Measurements from ENCODE around the gene HIGD1A.
A peak's percentile ranks its signal among the peaks of the same experiment; 100 is the strongest.

The HIGD1A gene

GRCh38 chr3:42755681-42756578, 48.4 kb downstream of the HIGD1A start:
- Histone ChIP-seq H3K9me3 (replicated peaks; ENCODE audit: insufficient read depth, low read length) (no peaks in the 10 kb centered on the region), H3K79me2 (ENCODE audit: low read length) (no peaks in the 10 kb centered on the region), H4K20me1 (ENCODE audit: insufficient read depth, low read length) (no peaks in the 10 kb centered on the region), H3K27me3 (replicated peaks; ENCODE audit: insufficient read depth, low read length) (no peaks in the 10 kb centered on the region), H3K27ac (ENCODE audit: low read length) (no peak overlapping the region), H3K9ac (ENCODE audit: low read length) (no peak overlapping the region), H2AFZ (ENCODE audit: low read length) (no peak overlapping the region), H3K9me2 (replicated peaks; ENCODE audit: insufficient read depth, low read length) (no peaks in the 10 kb centered on the region), H3K36me3 (replicated peaks; ENCODE audit: insufficient read depth, low read length) (no peaks in the 10 kb centered on the region), H3K4me1 (ENCODE audit: low read length) (no peaks in the 10 kb centered on the region), H3K4me3 (ENCODE audit: low read length) (no peak overlapping the region), H3F3A (ENCODE audit: insufficient read depth, low read length) (no peaks in the 10 kb centered on the region), H3K4me2 (ENCODE audit: low read depth, low read length) (no peak overlapping the region)
- peak; percentile 20 for DNase-seq
- TF ChIP-seq, protein P1, sequence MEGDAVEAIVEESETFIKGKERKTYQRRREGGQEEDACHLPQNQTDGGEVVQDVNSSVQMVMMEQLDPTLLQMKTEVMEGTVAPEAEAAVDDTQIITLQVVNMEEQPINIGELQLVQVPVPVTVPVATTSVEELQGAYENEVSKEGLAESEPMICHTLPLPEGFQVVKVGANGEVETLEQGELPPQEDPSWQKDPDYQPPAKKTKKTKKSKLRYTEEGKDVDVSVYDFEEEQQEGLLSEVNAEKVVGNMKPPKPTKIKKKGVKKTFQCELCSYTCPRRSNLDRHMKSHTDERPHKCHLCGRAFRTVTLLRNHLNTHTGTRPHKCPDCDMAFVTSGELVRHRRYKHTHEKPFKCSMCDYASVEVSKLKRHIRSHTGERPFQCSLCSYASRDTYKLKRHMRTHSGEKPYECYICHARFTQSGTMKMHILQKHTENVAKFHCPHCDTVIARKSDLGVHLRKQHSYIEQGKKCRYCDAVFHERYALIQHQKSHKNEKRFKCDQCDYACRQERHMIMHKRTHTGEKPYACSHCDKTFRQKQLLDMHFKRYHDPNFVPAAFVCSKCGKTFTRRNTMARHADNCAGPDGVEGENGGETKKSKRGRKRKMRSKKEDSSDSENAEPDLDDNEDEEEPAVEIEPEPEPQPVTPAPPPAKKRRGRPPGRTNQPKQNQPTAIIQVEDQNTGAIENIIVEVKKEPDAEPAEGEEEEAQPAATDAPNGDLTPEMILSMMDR (IDR thresholded peaks at IDR 0.05; ENCODE audit: low read length), result peak; percentile 40
- TF ChIP-seq EZH2 (optimal IDR thresholded peaks at IDR 0.05; ENCODE audit: low read depth, low read length), result no peak

GRCh38 chr3:42753757-42754156, 50.5 kb downstream of the HIGD1A start:
- H3K36me3 ChIP-seq (replicated peaks; ENCODE audit: insufficient read depth, low read length), result no peaks in the 10 kb centered on the region
- H3K27me3 ChIP-seq (replicated peaks; ENCODE audit: insufficient read depth, low read length), result no peaks in the 10 kb centered on the region
- no peaks in the 10 kb centered on the region for H4K20me1 ChIP-seq (ENCODE audit: insufficient read depth, low read length)
- no peak for TF ChIP-seq EZH2 (optimal IDR thresholded peaks at IDR 0.05; ENCODE audit: low read depth, low read length)
- TF ChIP-seq, protein P1 (IDR thresholded peaks at IDR 0.05; ENCODE audit: low read length), result no peak
- TF ChIP-seq EZH2phosphoT487 (IDR thresholded peaks at IDR 0.05; ENCODE audit: low read length), result no peak
- no peaks in the 10 kb centered on the region for H3K4me1 ChIP-seq (ENCODE audit: low read length)
- no peak for DNase-seq
- no peaks in the 10 kb centered on the region for H3K9me2 ChIP-seq (replicated peaks; ENCODE audit: insufficient read depth, low read length)
- no peak overlapping the region for H3K9ac ChIP-seq (ENCODE audit: low read length)
- H2AFZ ChIP-seq (ENCODE audit: low read length), result no peak overlapping the region
- no peak overlapping the region for H3K4me3 ChIP-seq (ENCODE audit: low read length)
- H3K79me2 ChIP-seq (ENCODE audit: low read length), result no peaks in the 10 kb centered on the region
- H3K27ac ChIP-seq (ENCODE audit: low read length), result no peak overlapping the region
- H3K4me2 ChIP-seq (ENCODE audit: low read depth, low read length), result no peak overlapping the region
- no peaks in the 10 kb centered on the region for H3F3A ChIP-seq (ENCODE audit: insufficient read depth, low read length)
- H3K9me3 ChIP-seq (replicated peaks; ENCODE audit: insufficient read depth, low read length), result no peaks in the 10 kb centered on the region

DNA sequence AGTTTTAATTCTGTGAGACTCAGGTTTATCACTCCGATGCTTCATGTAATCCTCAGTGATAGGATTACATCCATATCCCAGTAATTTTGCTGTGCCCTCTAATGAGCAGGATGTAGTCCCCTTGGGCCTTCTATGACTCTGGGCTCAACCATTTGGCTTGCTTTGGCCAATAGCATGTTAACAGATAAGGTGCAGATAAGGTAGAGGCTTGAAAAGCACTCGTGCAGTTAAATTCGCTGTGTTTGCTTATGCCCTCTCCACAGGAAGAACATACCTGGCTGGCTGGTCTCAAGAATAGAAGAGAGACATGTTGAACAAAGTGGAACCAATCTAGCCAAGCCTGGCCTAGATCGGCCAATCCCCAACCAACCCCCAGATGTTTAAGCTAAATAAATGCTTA, 51.3 kb downstream of the HIGD1A start:
- Histone ChIP-seq H3F3A (ENCODE audit: insufficient read depth, low read length) (no peaks in the 10 kb centered on the region), H3K79me2 (ENCODE audit: low read length) (no peaks in the 10 kb centered on the region), H4K20me1 (ENCODE audit: insufficient read depth, low read length) (no peaks in the 10 kb centered on the region), H3K36me3 (replicated peaks; ENCODE audit: insufficient read depth, low read length) (no peaks in the 10 kb centered on the region), H2AFZ (ENCODE audit: low read length) (no peak overlapping the region), H3K27me3 (replicated peaks; ENCODE audit: insufficient read depth, low read length) (no peaks in the 10 kb centered on the region), H3K4me3 (ENCODE audit: low read length) (no peak overlapping the region), H3K9me3 (replicated peaks; ENCODE audit: insufficient read depth, low read length) (no peaks in the 10 kb centered on the region), H3K4me1 (ENCODE audit: low read length) (no peaks in the 10 kb centered on the region), H3K9me2 (replicated peaks; ENCODE audit: insufficient read depth, low read length) (no peaks in the 10 kb centered on the region), H3K27ac (ENCODE audit: low read length) (no peak overlapping the region), H3K4me2 (ENCODE audit: low read depth, low read length) (no peak overlapping the region), H3K9ac (ENCODE audit: low read length) (no peak overlapping the region)
- TF ChIP-seq, protein P1 (IDR thresholded peaks at IDR 0.05; ENCODE audit: low read length), result no peak
- TF ChIP-seq EZH2 (optimal IDR thresholded peaks at IDR 0.05; ENCODE audit: low read depth, low read length) (no peak), EZH2phosphoT487 (IDR thresholded peaks at IDR 0.05; ENCODE audit: low read length) (no peak)
- DNase-seq, result no peak

Data from MM.1S (cell line).